Endodermal cell (in vitro differentiated cells): ENCODE data around the gene DNMT3B. TPM values are rescaled to one million over a fixed set of nuclear protein-coding genes. Genes with fewer than 3 reads are reported as not detected.

Experiments
- DNase-seq: peaks from one replicate; pipeline ENCODE4 v3.0.0-alpha.2; 2017
- H3K27ac ChIP-seq: 2 replicates; pipeline ENCODE4 v1.5.1; 2013; ENCODE audit warnings: mild to moderate bottlenecking, low read depth, low read length, moderate library complexity
- H3K27me3 ChIP-seq: 2 replicates; pipeline ENCODE4 v1.6.1; 2013; ENCODE audit warnings: mild to moderate bottlenecking, low read length, moderate library complexity; ENCODE audit not compliant: insufficient read depth, control insufficient read depth, poor library complexity, severe bottlenecking
- H3K36me3 ChIP-seq: 2 replicates; pipeline ENCODE4 v1.7.0; 2013; ENCODE audit warnings: mild to moderate bottlenecking, low read length, moderate library complexity; ENCODE audit not compliant: control insufficient read depth, insufficient read depth
- H3K4me1 ChIP-seq: one replicate; pipeline ENCODE4 v1.7.0; 2013; ENCODE audit warnings: low read length; ENCODE audit not compliant: control insufficient read depth, insufficient read depth
- H3K4me3 ChIP-seq: 2 replicates; pipeline ENCODE4 v1.5.1; 2013; ENCODE audit warnings: mild to moderate bottlenecking, low read length, moderate library complexity
- H3K9ac ChIP-seq: 2 replicates; pipeline ENCODE4 v1.6.1; 2013; ENCODE audit warnings: mild to moderate bottlenecking, low read length, moderate library complexity; ENCODE audit not compliant: poor library complexity, severe bottlenecking; ENCODE audit errors: extremely low read depth
- H3K9me3 ChIP-seq: 2 replicates; pipeline ENCODE4 v1.6.1; 2013; ENCODE audit warnings: mild to moderate bottlenecking, low read length, moderate library complexity; ENCODE audit not compliant: control insufficient read depth
- H3K27ac Mint-ChIP-seq: 2 replicates; pipeline ENCODE4 v1.8.0; 2020; ENCODE audit warnings: mixed read lengths
- H3K27me3 Mint-ChIP-seq: 2 replicates; pipeline ENCODE4 v1.8.0; 2021; ENCODE audit warnings: mild to moderate bottlenecking, mixed read lengths; ENCODE audit not compliant: insufficient read depth
- H3K36me3 Mint-ChIP-seq: 2 replicates; pipeline ENCODE4 v1.8.0; 2020; ENCODE audit warnings: low read depth, mixed read lengths
- H3K4me1 Mint-ChIP-seq: 2 replicates; pipeline ENCODE4 v1.8.0; 2020; ENCODE audit warnings: mixed read lengths
- H3K4me3 Mint-ChIP-seq: 2 replicates; pipeline ENCODE4 v1.8.0; 2020; ENCODE audit warnings: mild to moderate bottlenecking, moderate library complexity, mixed read lengths
- H3K9me3 Mint-ChIP-seq: 2 replicates; pipeline ENCODE4 v1.8.0; 2020; ENCODE audit warnings: mild to moderate bottlenecking, mixed read lengths
- CTCF ChIP-seq: fragments of 200-600 bp; sonication (generic); conservative IDR thresholded peaks from 2 replicates; pipeline ENCODE4 v1.5.0; 2021; ENCODE audit warnings: antibody characterized with exemption, mild to moderate bottlenecking
- WGBS, 2 experiments: methylation state at CpG; one replicate each; pipeline versions ENCODE4 v1.1.5 to v1.1.7; 2013; ENCODE audit warnings: missing lambda C conversion rate in 2 of 2, mixed read lengths in 1 of 2; ENCODE audit not compliant: insufficient coverage in 1 of 2, insufficient read length in 1 of 2; 5-methylcytosine and 5-hydroxymethylcytosine counted together
- total RNA-seq, 2 donors: library from RNA; stranded (reverse); fragmentation: NEBNext Ultra II Directional in 1 of 2; extraction: Animal tissue kit (Norgen Biotek cat#: 25700) in 1 of 2; gene quantifications; 2 replicates in 1 of 2; 3 replicates in 1 of 2; pipeline ENCODE4 v1.2.1, GENCODE V29; 2021

Gene DNMT3B
- total RNA-seq, 2 donors from 2014 or later, result 82.1 to 283 TPM

- no peak overlapping the region for H3K27ac Mint-ChIP-seq
- Histone ChIP-seq H3K9me3 (no peaks in the 10 kb centered on the region), H3K27ac (no peak overlapping the region), H3K4me1 (no peaks in the 10 kb centered on the region), H3K9ac (no peak overlapping the region), H3K4me3 (no peak overlapping the region), H3K27me3 (no peaks in the 10 kb centered on the region), H3K36me3 (peaks cover 2% of the 10 kb centered on the region)
- peaks cover 25% of the 10 kb centered on the region for H3K4me1 Mint-ChIP-seq
- H3K36me3 Mint-ChIP-seq, result peaks cover 17% of the 10 kb centered on the region
- no peak for TF ChIP-seq CTCF
- 94 to 100% methylated on average over 1 to 5 of the region's 5 CpGs for WGBS, 2 experiments
- no peaks in the 10 kb centered on the region for H3K9me3 Mint-ChIP-seq
- peaks cover 3% of the 10 kb centered on the region for H3K27me3 Mint-ChIP-seq
- DNase-seq, result no peak
- H3K4me3 Mint-ChIP-seq, result no peak overlapping the region
These were observed 21.0 kb upstream of the DNMT3B start for GRCh38 chr20:32741151-32741550.

- WGBS, 2 experiments, result 2 to 14% methylated on average over 13 to 25 of the region's 25 CpGs
These were observed 19.6 kb upstream of the DNMT3B start for GRCh38 chr20:32742322-32743236.

More at GRCh38 chr20:32742322-32743236, 19.6 kb upstream of the DNMT3B start:
- Histone ChIP-seq H3K9me3 (no peaks in the 10 kb centered on the region), H3K36me3 (peaks cover 2% of the 10 kb centered on the region), H3K27ac (no peak overlapping the region), H3K4me1 (no peaks in the 10 kb centered on the region), H3K9ac (peak overlapping the region; percentile 60), H3K4me3 (peak overlapping the region; percentile 92), H3K27me3 (no peaks in the 10 kb centered on the region)
- H3K4me1 Mint-ChIP-seq, result peaks cover 24% of the 10 kb centered on the region
- DNase-seq, result peak; percentile 89
- peak overlapping the region; percentile 93 for H3K4me3 Mint-ChIP-seq
- H3K27ac Mint-ChIP-seq, result peak overlapping the region; percentile 93
- TF ChIP-seq CTCF, result peak; percentile 30
- H3K9me3 Mint-ChIP-seq, result no peaks in the 10 kb centered on the region
- H3K36me3 Mint-ChIP-seq, result peaks cover 10% of the 10 kb centered on the region
- H3K27me3 Mint-ChIP-seq, result peaks cover 3% of the 10 kb centered on the region
